Right forelimb (tissue), 1 donor: ENCODE results near the gene RASGRF1.
"Not testable (repeated sequence)": the region's sequence is repeated elsewhere in the genome, so short reads cannot be mapped to it uniquely, and the experiment has no call there.

Experiments
- DNase-seq: peaks from one replicate; pipeline ENCODE4 v3.0.0-alpha.2; 2018

The RASGRF1 gene

DNA sequence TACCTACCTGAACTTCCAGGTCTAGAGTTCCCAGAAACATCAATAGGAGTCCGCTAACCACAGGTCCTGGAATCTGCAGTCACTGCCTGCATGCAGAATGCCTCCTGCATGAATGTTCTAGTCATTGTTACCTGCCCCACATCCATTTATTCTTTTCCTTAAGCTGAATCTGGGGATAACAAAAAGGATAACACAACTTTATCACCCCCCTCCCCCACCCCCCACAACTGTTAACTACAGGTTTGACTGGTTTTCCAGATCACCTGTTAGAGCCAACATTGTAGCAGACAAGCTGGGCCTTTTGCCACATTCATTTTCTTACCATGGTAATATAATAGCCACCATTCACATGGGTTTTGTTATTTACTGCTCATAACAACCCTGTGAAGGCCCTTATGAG is 141.1 kb downstream of the RASGRF1 start:
- no peak for DNase-seq

DNA sequence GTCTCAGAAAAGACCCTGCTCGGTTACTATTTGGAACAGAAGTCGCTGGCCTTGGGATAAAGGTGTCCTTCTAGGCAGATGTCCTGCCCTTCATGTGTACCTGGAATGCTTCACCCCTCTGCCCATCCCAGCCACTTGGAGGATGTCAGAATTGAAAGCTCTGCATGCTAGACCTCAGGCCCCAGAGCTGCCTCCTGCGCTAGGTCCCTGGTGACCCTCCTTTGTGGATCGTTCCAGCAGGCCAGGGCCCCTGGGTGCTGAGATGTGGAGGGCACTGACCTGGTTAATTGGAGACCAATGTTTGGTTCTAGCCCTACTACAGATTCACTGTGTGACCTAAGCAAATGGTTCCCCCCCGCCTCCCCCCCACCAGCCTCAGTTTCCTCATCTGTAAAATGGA is 143.1 kb downstream of the RASGRF1 start:
- DNase-seq, result no peak

DNA sequence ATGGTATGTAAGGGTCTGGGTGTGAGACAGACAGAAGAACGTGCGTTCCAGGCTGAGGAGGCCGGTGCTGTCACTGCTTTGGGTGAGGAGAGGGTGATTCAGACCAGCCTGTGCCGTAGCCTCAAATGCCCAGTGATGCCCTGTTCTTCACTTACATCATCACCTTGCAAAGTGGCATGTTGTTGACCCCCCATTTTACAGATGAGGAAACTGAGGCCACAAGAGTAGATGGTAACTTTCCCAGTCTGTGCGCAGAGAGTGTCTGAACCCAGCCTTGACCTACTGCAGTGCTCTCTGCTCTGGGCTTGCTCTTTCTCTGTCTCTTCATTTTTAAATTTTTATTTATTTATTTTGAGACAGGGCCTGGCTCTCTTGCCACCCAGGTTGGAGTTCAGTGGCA is 144.1 kb downstream of the RASGRF1 start:
- no peak for DNase-seq

DNA sequence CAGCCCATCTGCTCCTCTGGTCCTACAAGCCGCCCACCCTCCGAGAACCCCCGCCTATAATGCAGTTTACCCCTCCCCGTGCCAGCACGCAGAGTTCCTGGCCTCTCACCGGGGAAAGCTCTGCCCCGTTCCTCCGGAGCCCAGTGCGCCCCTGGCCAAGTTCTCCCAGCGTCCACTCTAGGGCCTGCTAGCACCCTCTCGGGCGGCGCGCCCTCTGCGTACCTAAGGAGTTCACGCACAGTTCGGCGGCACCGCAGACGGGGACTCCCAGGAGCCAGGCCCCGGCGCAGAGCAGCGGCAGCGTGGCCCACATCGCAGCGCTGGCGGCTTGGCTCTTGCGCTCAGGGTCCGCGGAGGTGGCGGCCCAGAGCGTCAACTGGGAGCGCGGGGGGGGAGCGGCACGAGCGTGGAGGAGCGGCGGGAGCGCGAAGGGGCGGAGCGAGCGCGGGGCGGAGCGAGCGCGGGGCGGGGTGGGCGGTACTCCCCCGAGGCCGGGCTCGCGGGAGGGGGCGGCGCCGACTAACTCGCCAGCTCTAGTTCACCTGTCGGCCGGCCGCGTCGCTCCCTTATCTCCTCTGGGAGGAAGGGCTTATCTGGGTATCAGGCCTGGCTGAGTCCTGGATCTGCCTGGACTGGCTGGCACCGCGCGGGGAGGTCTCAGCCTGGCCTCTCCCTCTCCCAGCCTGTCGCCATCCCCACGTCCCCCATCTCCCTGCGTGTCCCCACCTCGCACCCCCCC is 145.7 kb downstream of the RASGRF1 start, which contains the start of gene CTSH:
Gene CTSH, minus strand, starts transcription at position 378 of the 739 bp plus-strand sequence. Its CDS starts 65 bp downstream, at position 313.
- peak; percentile 66 for DNase-seq

DNA sequence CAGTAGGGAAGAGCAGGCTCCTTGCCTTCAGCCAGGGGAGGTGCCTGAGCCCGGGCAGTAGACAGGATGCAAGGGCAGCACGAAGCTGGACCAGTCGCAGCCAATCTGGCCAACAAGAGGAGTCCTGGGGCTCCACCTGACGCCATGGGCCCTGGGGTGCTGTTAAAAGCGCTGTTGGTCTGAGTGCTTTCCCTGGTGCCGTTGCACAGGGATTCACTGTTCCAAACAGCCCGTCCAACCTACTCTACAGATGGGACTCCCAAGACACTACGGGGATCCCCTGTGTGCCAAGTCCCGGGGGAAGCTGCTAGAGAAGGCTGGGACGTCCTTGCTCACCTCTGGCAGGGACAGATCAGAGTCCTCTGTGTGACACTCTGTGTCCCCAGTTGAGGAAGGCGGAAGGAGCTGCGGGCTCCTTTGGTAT is 146.4 kb downstream of the RASGRF1 start:
- DNase-seq, result peak; percentile 42

DNA sequence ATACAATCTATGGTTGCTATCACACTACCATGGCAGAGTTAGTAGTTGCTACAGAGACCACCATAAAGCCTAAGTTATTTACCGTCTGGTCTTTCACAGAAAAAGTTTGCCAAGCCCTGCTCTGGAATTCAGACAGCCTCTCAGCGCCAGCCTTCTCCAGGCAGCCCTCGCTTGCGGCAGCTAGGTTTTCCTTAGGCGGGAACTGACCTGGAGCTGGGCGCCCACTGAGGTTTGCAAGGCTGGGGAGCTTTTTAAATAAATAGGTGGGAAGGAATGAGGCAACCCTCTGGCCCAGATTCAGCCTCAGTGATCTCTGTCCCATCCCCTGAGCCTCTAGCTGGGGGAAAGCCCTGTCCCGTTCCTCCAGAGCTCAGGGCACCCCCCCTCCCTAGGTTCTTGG is 146.9 kb downstream of the RASGRF1 start:
- DNase-seq, result peak; percentile 61

DNA sequence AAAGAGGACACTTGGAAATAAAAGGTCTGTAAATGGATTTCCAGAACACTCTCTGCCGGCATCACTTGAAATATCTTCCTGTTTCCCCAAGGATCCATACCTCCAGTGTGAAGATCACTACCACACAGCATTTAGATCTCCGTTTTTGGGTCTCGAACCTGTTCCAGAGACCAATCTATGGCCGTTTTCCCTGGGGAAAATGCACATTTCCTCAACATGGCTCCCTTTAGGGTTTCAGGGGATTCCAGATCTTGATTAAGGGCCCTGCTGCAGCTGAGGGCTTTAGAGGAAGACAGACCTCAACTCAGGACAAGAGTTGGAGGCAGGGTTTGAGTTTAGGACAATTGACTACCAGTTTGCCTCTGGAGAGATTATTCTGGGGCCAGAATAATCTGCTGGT is 147.8 kb downstream of the RASGRF1 start:
- no peak for DNase-seq

DNA sequence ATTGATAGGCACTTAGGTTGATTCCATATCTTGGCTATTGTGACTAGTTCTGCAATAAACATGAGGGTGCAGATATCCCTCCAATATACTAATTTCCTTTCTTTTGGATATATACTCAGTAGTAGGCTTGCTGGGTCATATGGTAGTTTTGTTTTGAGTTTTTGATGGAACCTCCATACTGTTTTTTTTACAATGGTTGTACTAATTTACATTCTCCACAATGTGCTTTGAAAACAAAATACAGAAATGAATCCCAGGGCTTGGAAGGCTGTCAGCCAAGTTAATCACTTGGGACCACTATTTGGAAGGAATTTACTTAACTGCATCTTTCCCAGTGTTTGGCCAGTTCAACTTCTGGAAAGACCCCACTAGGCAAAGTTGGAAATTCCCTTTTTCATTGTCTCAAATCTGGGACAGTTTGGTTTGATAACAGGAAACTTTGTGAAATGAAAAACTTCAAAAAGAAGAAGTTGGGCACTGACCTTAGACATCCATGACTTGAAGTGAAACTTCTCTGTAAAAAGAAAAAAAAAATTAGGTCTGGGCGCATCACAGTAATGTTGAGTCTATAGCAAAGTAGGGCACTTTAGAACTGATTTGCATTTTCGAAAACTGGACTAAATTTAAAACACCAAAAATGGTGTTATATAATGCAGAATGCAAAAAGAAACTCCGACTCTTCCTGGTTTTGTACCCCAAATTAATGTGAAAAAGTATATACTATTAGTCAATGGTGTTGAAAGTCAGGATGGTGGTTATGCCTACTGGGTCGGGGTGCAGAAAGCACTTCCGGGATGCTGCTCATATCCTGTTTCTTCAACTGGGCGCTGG is 151.7 kb downstream of the RASGRF1 start:
- no peak for DNase-seq

DNA sequence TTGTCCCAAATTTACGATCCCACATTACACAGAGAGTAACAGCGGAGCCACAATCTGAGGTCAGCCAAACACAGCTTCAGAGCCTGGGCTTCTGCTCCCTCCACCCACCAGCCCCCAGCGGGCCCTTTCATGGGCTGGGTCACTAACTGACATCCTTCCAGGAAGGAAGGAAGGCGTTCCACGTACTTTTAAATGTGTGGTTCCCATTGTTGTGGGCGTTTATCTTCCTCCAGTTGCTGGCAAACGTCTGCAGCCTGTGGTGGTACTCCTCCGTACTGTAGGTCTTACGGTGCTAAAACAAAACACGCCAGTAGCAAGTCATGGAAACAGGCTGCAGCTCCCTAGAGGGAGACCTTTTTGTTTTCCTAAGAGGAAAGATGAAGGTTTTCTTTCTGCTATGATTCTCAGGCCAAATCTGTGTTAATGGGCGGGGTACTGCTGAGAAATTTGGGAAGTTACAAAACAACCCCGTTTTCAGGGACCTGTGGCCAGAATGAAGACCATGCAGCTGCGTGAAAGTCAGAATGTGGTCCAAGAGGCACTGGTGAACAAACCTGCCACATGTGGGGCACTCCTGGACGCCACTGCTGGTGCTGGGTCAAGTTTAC is 153.3 kb downstream of the RASGRF1 start:
- DNase-seq, result peak; percentile 55

DNA sequence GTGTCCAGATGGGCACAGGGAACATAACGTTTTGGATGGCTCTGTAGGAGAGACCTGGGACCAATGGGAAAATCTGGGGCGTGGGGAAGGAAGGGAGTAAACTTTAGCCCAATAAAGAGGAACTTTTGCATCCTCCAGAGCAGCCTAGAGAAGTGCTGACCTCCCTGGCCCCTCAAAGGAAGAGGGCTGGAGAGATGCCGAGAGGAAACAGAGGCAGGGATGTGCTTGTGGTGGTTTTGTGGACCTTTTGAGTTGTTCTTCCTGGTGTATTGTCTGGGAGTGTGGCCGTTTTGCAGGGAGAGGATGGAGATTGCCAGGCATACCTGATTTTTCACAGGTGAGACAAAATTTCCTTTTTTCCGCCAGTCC is 155.9 kb downstream of the RASGRF1 start:
- no peak for DNase-seq

DNA sequence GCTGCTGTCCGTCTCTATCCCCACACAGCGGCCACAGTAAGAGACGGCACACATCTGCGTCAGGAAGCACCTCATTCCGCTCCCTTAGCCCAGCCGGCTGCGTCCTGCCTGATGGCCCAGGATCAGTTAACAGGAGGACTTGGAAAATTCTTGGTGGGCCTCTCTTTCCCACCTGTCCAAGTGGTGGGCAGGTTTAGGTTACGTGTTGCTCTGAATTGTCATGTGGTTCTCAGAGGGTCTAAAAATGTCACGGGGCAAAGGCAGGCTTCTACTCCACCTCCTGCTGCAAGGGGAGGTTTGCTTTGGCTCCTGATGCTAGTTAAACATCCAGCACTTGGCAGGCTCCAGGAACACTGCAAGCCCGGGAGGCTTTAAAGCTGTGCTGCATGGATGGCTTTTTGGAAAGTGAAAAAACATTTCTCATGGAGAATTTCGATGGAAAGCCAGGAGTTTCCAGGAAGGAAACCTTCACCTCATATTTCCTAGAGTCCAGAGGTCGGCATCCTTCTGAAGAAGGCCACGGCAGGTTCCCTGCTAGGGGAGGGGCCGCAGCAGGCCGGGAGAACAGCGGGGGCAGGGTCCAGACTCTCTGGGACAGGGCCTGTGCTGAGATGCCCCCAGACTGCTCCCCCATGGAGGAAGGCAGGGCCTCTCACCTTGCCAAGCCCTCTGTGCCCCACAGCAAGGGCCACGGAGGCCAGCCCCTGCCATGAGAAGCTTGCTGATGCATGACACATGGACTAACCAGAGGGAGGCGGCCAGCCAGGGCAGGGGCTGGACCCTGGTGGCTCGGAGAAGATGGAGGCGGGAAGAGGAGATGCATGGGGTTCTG is 156.5 kb downstream of the RASGRF1 start:
- peak; percentile 82 for DNase-seq

DNA sequence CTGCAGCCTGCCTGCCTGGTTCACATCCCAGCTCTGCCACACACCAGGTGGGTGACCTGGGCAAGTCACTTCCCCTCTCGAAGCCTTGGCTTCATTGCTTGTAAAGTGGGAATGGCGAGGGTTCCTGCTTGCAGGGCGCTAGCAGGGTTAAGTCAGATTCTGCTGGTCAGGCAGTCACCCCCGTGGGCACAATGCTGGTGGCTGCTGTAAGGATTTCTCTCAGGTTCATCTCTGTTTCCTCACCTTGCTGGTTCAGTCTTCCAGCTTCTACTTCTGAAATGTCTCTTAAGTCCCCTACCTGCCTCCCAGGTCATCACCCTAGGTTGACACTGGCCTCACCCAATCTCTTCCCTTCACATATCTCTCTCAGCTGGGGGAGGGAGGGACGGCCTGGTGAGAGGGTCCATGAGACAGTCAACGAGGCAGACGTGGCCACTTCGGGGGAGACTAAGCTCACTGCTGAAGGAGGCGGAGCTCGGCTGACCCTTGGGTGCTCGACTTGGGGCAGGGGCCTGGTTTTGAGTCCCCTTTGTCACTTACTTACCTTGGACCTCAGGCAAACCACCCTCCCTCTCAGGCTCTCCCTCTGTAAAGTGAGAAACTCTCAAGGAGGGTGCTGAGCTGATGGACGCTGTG is 157.3 kb downstream of the RASGRF1 start:
- DNase-seq, result no peak

DNA sequence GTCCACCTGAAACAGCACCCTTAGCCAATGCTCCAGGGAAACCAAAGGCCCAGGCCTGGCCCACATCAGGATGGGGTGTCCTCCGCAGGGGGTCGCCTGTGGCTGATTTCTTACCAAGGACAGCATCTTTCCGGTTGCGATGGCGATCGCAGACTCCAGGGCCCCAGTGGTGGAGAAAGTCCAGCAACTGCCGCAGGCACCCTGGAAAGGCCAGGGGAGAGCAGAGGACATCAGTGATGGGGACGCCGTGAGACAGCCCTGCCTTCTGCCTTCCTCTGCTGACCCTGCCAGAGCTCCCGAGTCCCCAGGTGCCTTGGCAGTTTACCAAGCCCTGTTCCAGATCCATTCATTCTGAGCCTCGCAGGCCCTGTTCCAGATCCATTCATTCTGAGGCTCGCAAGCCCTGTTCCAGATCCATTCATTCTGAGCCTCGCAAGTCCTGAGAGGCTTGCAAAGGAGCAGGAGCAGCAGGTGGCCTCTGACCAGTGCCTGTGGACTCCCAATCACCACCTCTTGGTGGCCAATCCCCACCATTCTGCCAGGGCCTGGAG is 158.2 kb downstream of the RASGRF1 start:
- no peak for DNase-seq

DNA sequence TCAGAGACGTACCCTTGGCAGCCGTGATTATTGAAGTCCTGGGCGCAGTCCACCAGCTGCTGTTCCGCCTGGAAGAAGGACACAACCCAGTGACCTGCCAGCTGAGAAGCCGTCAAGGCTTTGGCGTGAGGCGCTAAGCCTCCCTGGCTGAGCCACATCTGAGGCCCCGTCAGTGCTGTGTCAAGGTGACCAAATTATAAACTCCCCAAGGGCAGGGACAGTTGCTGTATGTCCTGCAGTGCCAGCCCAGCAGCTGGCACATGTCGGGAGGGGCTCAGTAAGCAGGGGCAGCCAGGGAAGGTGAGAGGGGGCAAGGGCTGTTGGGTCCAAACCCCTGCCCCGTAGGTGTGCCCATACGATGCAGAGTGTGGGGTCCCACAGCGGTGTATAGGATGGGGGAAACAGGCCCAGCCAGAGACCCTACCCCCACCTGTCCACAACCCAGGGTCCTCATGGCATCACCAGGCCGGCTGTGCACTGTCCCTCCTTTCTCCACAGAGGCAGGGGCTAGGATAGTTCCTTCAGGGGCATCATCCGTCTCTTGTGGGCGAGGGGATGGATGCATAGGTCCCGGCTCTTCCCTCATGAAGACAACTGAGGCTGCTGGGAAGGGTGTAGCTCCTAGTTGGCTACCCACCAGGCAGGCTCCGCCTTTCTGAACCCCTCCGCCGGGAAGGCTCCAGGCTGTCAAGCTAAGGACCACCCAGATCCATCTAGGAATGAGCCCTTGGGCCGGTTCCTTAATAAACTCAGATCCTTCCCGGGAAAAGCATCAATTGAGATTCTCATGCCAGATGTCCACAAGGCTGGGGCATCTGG is 158.9 kb downstream of the RASGRF1 start:
- DNase-seq, result no peak

DNA sequence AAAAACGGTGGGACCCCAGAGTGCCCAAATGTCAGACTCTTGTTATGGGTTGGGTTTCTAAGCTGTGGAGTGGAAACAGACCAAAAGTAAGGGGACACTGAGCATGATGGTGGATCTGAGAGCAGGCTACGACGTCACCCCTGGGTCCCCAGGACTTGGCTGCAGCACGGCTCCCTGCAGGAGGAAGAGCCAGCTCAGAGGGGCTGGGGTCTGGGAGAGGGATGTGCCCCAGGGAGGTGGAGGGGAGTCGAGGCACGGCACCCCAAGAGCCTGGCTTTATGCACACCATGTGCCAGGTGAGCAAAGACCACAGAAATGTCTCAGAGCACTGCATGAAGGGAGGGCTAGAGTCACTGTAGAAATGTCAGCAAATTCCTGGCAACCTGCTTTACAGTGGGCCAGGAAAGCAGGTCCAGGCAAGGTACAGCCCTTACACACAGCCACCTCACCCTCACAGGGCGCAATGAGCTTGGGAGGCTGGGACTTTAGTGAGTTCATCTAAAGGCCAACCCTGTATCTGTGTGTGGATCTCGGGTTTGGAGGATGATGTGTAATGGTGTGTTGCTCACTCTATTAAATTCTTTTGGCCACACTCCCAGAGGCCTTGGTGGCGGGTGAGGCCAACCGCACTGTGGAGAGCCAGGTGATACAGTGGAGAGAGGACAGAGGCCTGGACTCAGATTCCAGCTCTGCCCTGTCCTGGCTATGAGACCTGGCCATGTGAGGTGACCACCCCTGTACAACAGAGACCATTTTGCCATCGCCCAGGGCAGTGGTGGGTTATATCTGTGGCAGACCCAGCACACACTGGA is 159.8 kb downstream of the RASGRF1 start:
- no peak for DNase-seq

DNA sequence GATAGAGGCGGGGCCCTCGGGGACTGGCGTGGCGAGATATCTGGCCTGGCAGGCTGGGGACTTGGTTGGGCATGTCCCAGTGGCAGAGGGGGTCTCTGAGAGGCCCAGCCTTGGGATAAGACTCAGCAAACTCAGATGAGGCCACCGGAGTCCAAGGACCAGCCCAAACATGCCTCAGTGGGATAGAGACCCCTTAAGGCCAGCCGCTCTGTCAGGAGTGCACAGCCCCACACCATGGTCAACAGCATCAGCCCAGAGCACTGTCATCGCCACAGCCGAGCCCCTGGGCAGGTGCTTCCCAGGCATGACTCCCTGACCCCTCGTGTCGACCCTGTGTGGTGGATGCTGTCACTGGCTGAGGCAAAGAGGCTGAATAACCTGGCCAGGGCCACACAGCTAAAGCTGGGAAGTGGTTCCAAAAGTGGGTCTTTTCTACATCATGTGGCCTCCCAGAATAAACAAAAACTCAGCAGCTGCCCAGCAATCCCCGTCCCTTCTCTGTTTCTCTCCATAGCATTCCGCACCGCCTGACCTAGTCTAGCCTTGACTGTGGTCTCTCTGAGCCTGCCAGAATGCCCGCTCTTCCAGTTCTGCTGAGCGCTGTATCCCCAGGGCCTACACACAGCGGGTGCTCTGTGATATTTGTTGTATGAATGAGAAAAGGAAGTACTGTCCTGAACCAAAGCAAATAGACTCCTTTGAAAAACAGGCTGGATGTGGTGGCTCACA is 160.9 kb downstream of the RASGRF1 start:
- no peak for DNase-seq

DNA sequence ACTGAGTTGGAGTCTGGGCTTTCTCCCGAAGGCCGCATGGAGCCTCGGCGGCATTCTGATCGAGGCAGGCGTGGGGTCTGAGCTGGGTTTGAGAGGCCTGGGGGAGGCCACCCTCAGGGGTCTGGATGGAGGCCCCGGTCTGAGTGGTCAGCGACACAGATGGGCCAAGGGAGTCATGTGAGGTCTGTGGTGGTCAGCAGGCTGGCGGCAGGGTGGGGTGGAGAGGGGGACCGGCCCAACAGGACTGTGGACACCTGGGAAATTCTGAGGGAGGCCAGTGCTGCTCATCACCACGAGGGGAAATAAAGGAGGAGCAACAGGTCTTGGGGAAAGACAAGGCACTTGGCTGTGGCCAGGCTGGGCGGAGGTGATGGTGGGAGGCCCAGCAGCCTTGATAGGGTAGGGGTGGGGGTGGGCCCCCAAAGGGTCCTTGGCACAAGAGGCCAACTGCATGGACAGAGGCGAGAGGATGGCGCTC is 161.9 kb downstream of the RASGRF1 start:
- DNase-seq, result no peak

DNA sequence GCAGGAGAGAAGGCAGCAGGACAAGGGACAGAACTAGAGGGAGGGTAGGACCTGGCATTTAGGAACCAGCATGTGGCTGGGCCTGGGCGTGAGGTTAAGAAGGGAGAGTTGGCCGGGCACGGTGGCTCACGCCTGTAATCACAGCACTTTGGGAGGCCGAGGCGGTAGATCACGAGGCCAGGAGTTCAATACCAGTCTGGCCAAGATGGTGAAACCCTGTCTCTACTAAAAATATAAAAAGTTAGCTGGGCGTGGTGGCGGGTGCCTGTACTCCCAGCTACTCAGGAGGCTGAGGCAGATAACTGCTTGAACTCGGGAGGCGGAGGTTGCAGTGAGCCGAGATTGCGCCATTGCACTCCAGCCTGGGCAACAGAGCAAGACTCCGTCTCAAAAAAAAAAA is 162.4 kb downstream of the RASGRF1 start:
- DNase-seq, result not testable (repeated sequence)

DNA sequence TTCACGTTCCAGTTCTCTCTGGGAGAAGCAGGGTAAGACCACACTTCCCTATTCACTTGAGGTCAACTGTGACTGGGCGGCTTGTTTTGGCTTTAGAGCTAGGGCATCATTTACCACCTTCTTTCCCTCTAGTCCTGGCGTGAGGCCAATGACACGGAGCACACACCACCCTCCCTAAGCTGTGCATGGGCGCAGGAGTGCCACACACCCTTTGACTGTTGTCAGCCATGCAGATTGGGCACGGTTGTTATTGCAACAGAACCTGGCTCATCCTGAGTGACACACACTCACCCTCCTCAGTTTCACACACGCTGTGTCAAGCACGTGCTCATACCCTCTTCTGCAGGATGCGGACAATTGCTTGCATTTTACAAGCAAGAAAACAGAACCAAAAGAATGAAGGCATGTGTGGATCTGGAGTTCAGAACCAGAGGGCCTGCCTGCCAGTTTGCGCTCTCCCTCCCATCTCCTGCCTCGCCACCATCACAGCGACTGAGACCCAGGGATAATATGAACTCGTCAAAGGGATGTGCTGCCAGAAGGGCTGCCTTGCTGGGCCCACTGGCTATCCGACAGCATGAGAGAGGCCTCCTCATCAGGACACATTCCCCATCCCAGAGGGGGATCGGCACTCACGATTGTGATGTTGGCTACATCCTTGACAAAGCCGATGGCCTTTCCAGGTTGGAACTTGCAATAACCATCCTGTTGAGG is 163.3 kb downstream of the RASGRF1 start:
- DNase-seq, result no peak
